ENCODE results near the gene AP5Z1.

The AP5Z1 gene

GRCh38 chr7:4840079-4840501 lies 64.7 kb downstream of the AP5Z1 start:
- no peak for DNase-seq (ENCODE audit: low read depth in 2 of 2)
